ENCODE measurements around the gene MYL10. TPM values are rescaled to one million over a fixed set of nuclear protein-coding genes. Genes with fewer than 3 reads are reported as not detected.

MYL10 gene
- polyA plus RNA-seq, 1 donor, result 9.0 TPM

DNA sequence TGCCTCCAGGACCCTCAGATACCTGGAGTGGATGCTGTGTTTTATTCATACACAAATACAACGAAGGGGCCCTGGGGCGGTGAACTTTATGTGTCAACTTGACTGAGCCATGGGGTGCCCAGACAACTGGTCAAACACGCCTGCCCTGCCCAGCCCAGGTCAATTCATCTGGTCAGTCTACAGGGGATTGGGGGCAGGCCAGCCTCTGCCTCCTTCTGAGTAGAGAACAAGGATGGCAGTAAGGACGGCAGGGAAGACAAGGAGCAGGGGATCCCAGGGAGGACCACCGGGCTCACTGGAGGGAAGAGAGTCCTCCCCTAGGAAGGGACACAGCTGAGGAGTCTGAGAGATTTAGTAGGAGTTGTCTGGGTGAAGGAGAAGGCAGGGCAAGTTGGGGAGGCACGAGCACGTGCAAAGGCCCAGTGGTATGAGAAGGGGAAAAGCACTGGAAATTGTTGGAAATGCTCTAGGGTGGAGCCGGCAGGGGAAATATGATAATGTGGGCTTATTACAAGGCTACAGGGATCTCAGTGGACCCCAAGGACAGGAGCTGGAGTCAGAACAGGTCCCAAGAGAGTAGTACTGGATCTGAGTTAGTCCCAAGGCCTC lies 63.4 kb downstream of the MYL10 start:
- DNase-seq, result no peak

DNA sequence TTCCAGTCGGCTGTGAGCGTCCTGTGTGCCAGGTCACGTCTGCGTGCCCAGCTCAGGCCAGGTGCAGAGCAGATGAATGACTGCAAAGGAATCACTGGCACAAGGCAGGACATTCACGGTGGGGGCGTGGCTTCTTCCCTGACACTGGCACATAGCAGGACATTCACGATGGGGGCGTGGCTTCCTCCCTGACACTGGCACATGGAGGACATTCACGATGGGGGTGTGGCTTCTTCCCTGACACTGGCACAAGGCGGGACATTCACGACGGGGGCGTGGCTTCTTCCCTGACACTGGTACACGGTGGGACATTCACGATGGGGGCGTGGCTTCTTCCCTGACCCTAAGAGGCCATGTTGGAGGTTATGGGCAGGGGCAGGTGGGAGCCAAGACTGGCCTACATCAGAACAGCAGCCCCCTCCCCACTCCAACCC lies 64.3 kb downstream of the MYL10 start:
- DNase-seq, result no peak

DNA sequence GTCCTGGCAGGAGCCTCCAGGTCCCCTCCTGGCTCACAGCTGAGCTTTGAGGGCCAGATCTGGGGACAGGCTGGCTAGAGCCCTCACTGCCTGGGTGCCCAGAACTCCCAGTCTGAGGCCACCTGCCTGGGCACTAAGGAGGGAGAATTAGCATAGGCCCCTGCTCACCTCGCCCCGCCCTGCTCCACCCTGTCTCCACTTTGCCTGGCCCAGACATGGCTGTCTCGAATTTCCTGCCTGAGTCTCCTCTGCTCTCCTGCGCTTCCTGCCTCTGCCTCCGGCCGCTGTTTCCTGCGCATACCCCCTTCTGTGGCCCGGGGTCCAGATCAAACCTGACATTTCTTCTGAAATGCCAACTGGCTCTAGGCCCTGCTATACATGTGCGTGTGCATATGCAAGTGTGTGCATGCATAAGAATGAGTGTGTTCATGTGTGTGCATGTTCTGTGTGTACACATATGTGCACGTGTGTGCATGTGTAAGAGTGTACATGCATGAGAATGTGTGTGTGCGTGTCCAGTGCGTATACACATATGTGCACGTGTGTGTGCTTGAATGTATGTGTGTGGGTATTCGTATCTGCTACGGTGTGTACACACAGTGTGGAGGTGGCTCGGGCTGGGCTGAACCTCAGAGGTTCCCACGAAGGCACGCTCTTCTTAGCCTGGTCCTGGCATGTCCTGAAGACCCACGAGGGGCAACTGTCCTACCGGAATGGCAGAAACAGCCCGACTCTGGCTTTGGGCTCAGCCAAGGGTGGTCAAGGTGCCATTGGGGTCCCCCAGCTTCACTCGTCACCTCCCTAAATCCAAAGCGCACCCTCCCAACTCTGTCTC lies 64.9 kb downstream of the MYL10 start:
- no peak for DNase-seq

Other genes with a start within 250 kb of the MYL10 start
- 43.6 TPM for gene CUX1, start 188.3 kb upstream of the MYL10 start, polyA plus RNA-seq (ENCODE audit: insufficient read length)